ENCODE data around the gene FOXI1. TPM values are rescaled to one million over a fixed set of nuclear protein-coding genes. Genes with fewer than 3 reads are reported as not detected.

The FOXI1 gene
- total RNA-seq, 1 donor from 2014 or later = not detected

GRCh38 chr5:170148430-170149205 is 42.9 kb downstream of the FOXI1 start:
- Histone ChIP-seq H3K4me3 (ENCODE audit: low read depth, low read length) (no peak overlapping the region), H3K36me3 (ENCODE audit: control insufficient read depth, insufficient read depth, low read length) (no peaks in the 10 kb centered on the region), H3K27me3 (ENCODE audit: control insufficient read depth, insufficient read depth, low read length) (no peaks in the 10 kb centered on the region)
- DNase-seq (ENCODE audit: low read depth) (no peak), FAIRE-seq (no peak)
- TF ChIP-seq CTCF (IDR thresholded peaks at IDR 0.05; ENCODE audit: insufficient read depth, low read length, severe bottlenecking) = no peak

- no peak for FAIRE-seq
Observed at GRCh38 chr5:170149206-170149515, 43.5 kb downstream of the FOXI1 start.

DNA sequence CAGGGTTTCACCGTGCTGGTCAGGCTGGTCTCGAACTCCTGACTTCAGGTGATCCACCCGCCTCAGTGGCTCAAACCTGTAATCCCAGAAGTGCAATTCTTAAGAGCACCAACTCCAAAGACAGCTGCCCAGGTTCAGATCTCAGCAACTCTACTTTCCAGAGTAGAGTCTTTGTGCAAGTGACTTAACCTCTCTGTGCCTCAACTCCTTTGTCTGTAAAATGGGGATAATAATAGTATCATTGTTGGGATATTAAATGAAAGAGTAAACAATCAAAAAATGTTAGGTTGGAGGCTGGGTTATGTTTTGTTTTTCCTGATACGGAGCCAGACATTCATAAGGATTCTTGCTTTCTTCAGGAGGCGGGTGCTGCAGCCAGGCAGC is 45.0 kb downstream of the FOXI1 start:
- H3K4me3 ChIP-seq (ENCODE audit: low read depth, low read length) = no peak overlapping the region
- no peak for TF ChIP-seq CTCF (IDR thresholded peaks at IDR 0.05; ENCODE audit: insufficient read depth, low read length, severe bottlenecking)
- no peaks in the 10 kb centered on the region for H3K27me3 ChIP-seq (ENCODE audit: control insufficient read depth, insufficient read depth, low read length)
- H3K36me3 ChIP-seq (ENCODE audit: control insufficient read depth, insufficient read depth, low read length) = no peaks in the 10 kb centered on the region
- DNase-seq (ENCODE audit: low read depth) (no peak), FAIRE-seq (no peak)

More at GRCh38 chr5:170149206-170149515, 43.5 kb downstream of the FOXI1 start:
- H3K36me3 ChIP-seq (ENCODE audit: control insufficient read depth, insufficient read depth, low read length) = no peaks in the 10 kb centered on the region
- no peak for DNase-seq (ENCODE audit: low read depth)
- H3K4me3 ChIP-seq (ENCODE audit: low read depth, low read length) = no peak overlapping the region
- no peak for TF ChIP-seq CTCF (IDR thresholded peaks at IDR 0.05; ENCODE audit: insufficient read depth, low read length, severe bottlenecking)
- no peaks in the 10 kb centered on the region for H3K27me3 ChIP-seq (ENCODE audit: control insufficient read depth, insufficient read depth, low read length)

DNA sequence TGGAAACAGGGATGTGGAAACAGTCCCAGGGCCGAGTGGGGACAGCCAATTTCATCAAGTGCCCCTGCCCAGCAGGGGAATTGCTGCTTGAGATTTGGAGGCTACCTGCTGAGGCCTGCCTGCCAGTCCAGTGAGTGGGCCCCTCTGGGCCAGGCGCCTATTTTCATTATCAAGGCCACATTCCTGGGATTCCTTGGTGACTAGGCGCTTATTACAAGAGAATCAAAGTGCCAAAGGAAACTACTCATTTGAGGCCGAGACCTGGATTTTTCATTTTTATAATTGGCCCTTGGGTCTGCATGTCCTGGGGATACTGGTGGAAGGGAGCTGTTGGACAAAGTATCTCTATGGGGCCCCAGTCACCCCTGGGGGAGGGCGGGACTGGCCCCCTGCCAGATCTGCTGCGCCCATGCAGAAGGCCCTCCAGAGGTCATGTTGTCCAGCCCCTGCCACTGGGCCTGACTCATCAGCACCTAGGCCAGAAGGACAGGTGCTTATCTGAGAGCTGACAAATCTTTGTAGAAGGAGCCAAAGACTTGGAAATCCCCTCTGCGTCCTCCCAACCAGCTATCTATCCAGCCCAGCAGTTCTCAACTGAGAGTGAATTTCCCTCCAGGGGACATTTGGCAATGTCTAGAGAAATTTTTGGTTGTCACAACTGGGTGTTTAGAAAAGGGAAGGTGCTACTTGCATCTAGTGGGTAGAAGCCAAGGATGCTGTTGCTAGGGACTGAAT is 45.6 kb downstream of the FOXI1 start:
- Histone ChIP-seq H3K4me3 (ENCODE audit: low read depth, low read length) (no peak overlapping the region), H3K27me3 (ENCODE audit: control insufficient read depth, insufficient read depth, low read length) (no peaks in the 10 kb centered on the region), H3K36me3 (ENCODE audit: control insufficient read depth, insufficient read depth, low read length) (no peaks in the 10 kb centered on the region)
- no peak for TF ChIP-seq CTCF (IDR thresholded peaks at IDR 0.05; ENCODE audit: insufficient read depth, low read length, severe bottlenecking)
- DNase-seq (ENCODE audit: low read depth) (peak; percentile 91), FAIRE-seq (no peak)

GRCh38 chr5:170152767-170153166 is 47.1 kb downstream of the FOXI1 start:
- no peak overlapping the region for H3K4me3 ChIP-seq (ENCODE audit: low read depth, low read length)
- H3K36me3 ChIP-seq (ENCODE audit: control insufficient read depth, insufficient read depth, low read length) = no peaks in the 10 kb centered on the region
- no peak for TF ChIP-seq CTCF (IDR thresholded peaks at IDR 0.05; ENCODE audit: insufficient read depth, low read length, severe bottlenecking)
- DNase-seq (ENCODE audit: low read depth) (no peak), FAIRE-seq (no peak)
- H3K27me3 ChIP-seq (ENCODE audit: control insufficient read depth, insufficient read depth, low read length) = no peaks in the 10 kb centered on the region
